ENCODE results near the gene TRO. TPM values are rescaled to one million over a fixed set of nuclear protein-coding genes. Genes with fewer than 3 reads are reported as not detected.

Gene TRO
- total RNA-seq, 1 experiment from 2014 or later = 51.0 TPM

DNA sequence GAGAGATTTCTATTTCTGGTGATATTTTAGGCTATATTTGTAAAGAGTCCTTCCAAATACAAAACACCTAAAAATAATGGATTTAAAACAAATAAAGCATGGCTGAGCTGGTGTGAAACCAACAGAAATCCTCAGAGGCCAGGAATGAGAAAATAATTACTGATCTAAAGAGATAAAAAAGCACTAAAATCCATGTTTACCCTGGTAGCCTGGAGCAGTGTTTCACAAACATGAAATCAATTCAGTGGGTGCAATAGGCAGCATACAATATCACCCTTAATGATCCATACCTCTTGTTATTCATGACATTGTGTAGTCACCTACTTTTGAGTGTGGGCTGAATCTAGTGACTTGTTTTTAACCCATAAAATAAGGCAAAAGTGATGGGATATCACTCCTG lies 58.8 kb downstream of the TRO start (continued):
- TF ChIP-seq, protein P1, sequence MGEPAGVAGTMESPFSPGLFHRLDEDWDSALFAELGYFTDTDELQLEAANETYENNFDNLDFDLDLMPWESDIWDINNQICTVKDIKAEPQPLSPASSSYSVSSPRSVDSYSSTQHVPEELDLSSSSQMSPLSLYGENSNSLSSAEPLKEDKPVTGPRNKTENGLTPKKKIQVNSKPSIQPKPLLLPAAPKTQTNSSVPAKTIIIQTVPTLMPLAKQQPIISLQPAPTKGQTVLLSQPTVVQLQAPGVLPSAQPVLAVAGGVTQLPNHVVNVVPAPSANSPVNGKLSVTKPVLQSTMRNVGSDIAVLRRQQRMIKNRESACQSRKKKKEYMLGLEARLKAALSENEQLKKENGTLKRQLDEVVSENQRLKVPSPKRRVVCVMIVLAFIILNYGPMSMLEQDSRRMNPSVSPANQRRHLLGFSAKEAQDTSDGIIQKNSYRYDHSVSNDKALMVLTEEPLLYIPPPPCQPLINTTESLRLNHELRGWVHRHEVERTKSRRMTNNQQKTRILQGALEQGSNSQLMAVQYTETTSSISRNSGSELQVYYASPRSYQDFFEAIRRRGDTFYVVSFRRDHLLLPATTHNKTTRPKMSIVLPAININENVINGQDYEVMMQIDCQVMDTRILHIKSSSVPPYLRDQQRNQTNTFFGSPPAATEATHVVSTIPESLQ (CRISPR knock-in tag; IDR thresholded peaks at IDR 0.05) = no peak
- no peak for TF ChIP-seq JUN (CRISPR knock-in tag; IDR thresholded peaks at IDR 0.05)

DNA sequence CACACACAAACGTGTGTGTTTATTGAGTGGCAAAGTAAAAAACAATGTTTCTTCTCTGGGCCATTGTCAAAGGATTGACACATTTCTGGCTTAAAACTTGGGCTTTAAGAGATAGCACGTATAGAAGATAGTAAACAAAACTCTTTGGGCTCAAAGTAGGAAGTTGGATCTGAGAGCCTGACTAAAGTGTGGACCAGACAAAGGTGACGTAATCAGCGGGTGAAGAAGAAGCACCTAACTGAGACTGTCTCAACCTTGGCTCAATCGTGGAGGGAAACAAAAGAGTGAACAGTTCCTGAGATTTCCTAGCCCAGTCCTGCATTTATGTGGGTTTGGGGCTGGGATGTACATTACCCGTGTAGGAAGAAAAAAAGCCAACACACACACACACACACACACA lies 59.7 kb downstream of the TRO start:
- Mint-ChIP-seq H3K36me3 (no peaks in the 10 kb centered on the region), H3K9me3 (peaks cover 7% of the 10 kb centered on the region; the same call in 1 of the 2 replicates), H3K27ac (no peak overlapping the region), H3K4me1 (no peaks in the 10 kb centered on the region), H3K4me3 (no peak overlapping the region), H3K27me3 (ENCODE audit: low read depth) (no peaks in the 10 kb centered on the region; the same call in 1 of the 2 replicates)
- TF ChIP-seq, protein P2, sequence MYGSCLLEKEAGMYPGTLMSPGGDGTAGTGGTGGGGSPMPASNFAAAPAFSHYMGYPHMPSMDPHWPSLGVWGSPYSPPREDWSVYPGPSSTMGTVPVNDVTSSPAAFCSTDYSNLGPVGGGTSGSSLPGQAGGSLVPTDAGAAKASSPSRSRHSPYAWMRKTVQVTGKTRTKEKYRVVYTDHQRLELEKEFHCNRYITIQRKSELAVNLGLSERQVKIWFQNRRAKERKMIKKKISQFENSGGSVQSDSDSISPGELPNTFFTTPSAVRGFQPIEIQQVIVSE (CRISPR knock-in tag; IDR thresholded peaks at IDR 0.05; ENCODE audit: borderline replicate concordance) = no peak
- TF ChIP-seq TEAD1 (CRISPR knock-in tag; IDR thresholded peaks at IDR 0.05) (no peak), SP1 (CRISPR knock-in tag; conservative IDR thresholded peaks at IDR 0.05) (no peak), KAT7 (CRISPR knock-in tag; IDR thresholded peaks at IDR 0.05; ENCODE audit: borderline replicate concordance) (no peak)
- TF ChIP-seq, protein P3, sequence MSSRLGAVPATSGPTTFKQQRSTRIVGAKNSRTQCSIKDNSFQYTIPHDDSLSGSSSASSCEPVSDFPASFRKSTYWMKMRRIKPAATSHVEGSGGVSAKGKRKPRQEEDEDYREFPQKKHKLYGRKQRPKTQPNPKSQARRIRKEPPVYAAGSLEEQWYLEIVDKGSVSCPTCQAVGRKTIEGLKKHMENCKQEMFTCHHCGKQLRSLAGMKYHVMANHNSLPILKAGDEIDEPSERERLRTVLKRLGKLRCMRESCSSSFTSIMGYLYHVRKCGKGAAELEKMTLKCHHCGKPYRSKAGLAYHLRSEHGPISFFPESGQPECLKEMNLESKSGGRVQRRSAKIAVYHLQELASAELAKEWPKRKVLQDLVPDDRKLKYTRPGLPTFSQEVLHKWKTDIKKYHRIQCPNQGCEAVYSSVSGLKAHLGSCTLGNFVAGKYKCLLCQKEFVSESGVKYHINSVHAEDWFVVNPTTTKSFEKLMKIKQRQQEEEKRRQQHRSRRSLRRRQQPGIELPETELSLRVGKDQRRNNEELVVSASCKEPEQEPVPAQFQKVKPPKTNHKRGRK (CRISPR knock-in tag; IDR thresholded peaks at IDR 0.05; ENCODE audit: borderline replicate concordance) = no peak
- ChIA-PET POLR2A (no interaction called here), CTCF (no interaction called here)
- DNase-seq (ENCODE audit: low spot score) (no peak), ATAC-seq (no peak)

Other genes starting within 250 kb of the TRO start
- 0.02 to 0.05 TPM (median 0.04 TPM) in 3 replicates for gene ITIH6, start 122.6 kb upstream of the TRO start, total RNA-seq (2021)
- 136 to 140 TPM (median 138 TPM) in 3 replicates for gene MAGED2, start 113.1 kb upstream of the TRO start, total RNA-seq (2021)
- 0.42 to 1.1 TPM (median 0.60 TPM) in 3 replicates for gene PFKFB1, start 73.4 kb downstream of the TRO start, total RNA-seq (2021)
- gene APEX2, start 79.5 kb downstream of the TRO start, total RNA-seq (2021) = 18.7 to 19.9 TPM (median 19.3 TPM) in 3 replicates
- 0.30 to 0.35 TPM in 2 of 3 replicates, not detected in the other for gene ALAS2, start 110.2 kb downstream of the TRO start, total RNA-seq (2021)
- 0.46 to 0.94 TPM (median 0.92 TPM) in 3 replicates for gene PAGE2B, start 154.2 kb downstream of the TRO start, total RNA-seq (2021)
- not detected in 3 replicates for gene PAGE2, start 168.2 kb downstream of the TRO start, total RNA-seq (2021)

Data from WTC11 (cell line).